PC-3 (cell line): ENCODE measurements around the gene TMED1. TPM values are rescaled to one million over a fixed set of nuclear protein-coding genes. Genes with fewer than 3 reads are reported as not detected.

ENCODE experiments used
- ATAC-seq: fragments of 200-7000 bp; cut with Tn5 transposase; 2 replicates; pipeline ENCODE4 v1.9.1; 2020; ENCODE audit warnings: mild to moderate bottlenecking, moderate library complexity
- BruUV-seq: library from RNA; stranded (reverse); fragments of 400-500 nt; replicated peaks from 2 replicates; lab custom pipeline; 2021; lab: Mats Ljungman, UMichigan
- CTCF ChIA-PET: fragments of 300-600 bp; sonication (Branson Sonifier 250); formaldehyde crosslinking; loops from one replicate; lab custom pipeline; 2022; ENCODE audit warnings: antibody characterized with exemption; lab: Charles Lee
- POLR2A ChIA-PET: fragments of 300-600 bp; sonication (Branson Sonifier 250); formaldehyde crosslinking; loops from one replicate; lab custom pipeline; 2022; ENCODE audit warnings: antibody characterized with exemption; ENCODE audit not compliant: unreplicated experiment; lab: Charles Lee
- DNase-seq: peaks from one replicate; pipeline ENCODE4 v3.0.0-alpha.2; 2015
- H2AFZ ChIP-seq: fragments of 300-600 bp; sonication (generic); 2 replicates; pipeline ENCODE4 v1.6.0; 2016; ENCODE audit warnings: antibody characterized with exemption, low read length
- H3F3A ChIP-seq: fragments of 300-600 bp; sonication (generic); one replicate; pipeline ENCODE4 v1.6.0; 2017; ENCODE audit warnings: antibody characterized with exemption, low read length, control low read depth, mild to moderate bottlenecking; ENCODE audit not compliant: unreplicated experiment
- H3K27ac ChIP-seq: fragments of 300-600 bp; sonication (generic); 2 replicates; pipeline ENCODE4 v1.5.1; 2016; ENCODE audit warnings: mild to moderate bottlenecking, low read length
- H3K27me3 ChIP-seq: fragments of 300-600 bp; sonication (generic); 2 replicates; pipeline ENCODE4 v1.6.1; 2016; ENCODE audit warnings: low read length, mixed read lengths
- H3K36me3 ChIP-seq: fragments of 300-600 bp; sonication (generic); 2 replicates; pipeline ENCODE4 v1.6.1; 2016; ENCODE audit warnings: low read depth, mixed run types, low read length, mixed read lengths
- H3K4me1 ChIP-seq: fragments of 300-600 bp; sonication (generic); 2 replicates; pipeline ENCODE4 v1.5.1; 2016; ENCODE audit warnings: low read length; ENCODE audit not compliant: insufficient read depth
- H3K4me2 ChIP-seq: fragments of 300-600 bp; sonication (generic); 2 replicates; pipeline ENCODE4 v1.6.0; 2016; ENCODE audit warnings: low read length
- H3K4me3 ChIP-seq: fragments of 300-600 bp; sonication (generic); 2 replicates; pipeline ENCODE4 v1.5.1; 2016; ENCODE audit warnings: mild to moderate bottlenecking, low read length, mixed read lengths
- H3K79me2 ChIP-seq: fragments of 300-600 bp; sonication (generic); 2 replicates; pipeline ENCODE4 v1.6.1; 2017; ENCODE audit warnings: low read length, mixed read lengths
- H3K9ac ChIP-seq: fragments of 300-600 bp; sonication (generic); 2 replicates; pipeline ENCODE4 v1.6.0; 2016; ENCODE audit warnings: mild to moderate bottlenecking, low read length
- H3K9me2 ChIP-seq: fragments of 300-600 bp; sonication (generic); replicated peaks from 2 replicates; pipeline ENCODE4 v1.6.1; 2016; ENCODE audit warnings: mixed run types, low read length, mixed read lengths
- H3K9me3 ChIP-seq: fragments of 300-600 bp; sonication (generic); 2 replicates; pipeline ENCODE4 v1.6.1; 2016; ENCODE audit warnings: low read length, mixed read lengths
- H4K20me1 ChIP-seq: fragments of 300-600 bp; sonication (generic); 2 replicates; pipeline ENCODE4 v1.6.1; 2016; ENCODE audit warnings: low read length, mixed read lengths
- EZH2 ChIP-seq: fragments of 300-600 bp; sonication (generic); IDR thresholded peaks from one replicate; pipeline ENCODE4 v1.6.1; 2017; ENCODE audit warnings: antibody characterized with exemption, mild to moderate bottlenecking, low read length; ENCODE audit not compliant: unreplicated experiment
- EZH2phosphoT487 ChIP-seq: fragments of 300-600 bp; sonication (generic); IDR thresholded peaks from 2 replicates; pipeline ENCODE4 v1.6.1; 2018; ENCODE audit warnings: mild to moderate bottlenecking, antibody characterized with exemption, low read length, borderline replicate concordance
- intact Hi-C: fragments of 100-400 bp; cut with micrococcal nuclease; formaldehyde crosslinking; loops from 2 replicates; pipeline ENCODE4 v1.9.0; 2023
- total RNA-seq: library from RNA; depleted of rRNA; stranded (reverse); fragments of >200 nt; gene quantifications from 2 replicates; pipeline ENCODE4 v1.2.3, GENCODE V29; 2014
- TF ChIP-seq, protein P1 (sequence below): fragments of 300-600 bp; sonication (generic); conservative IDR thresholded peaks from 2 replicates; pipeline ENCODE4 v1.5.1; 2017; ENCODE audit warnings: antibody characterized with exemption, low read depth, mild to moderate bottlenecking, low read length

Gene TMED1
- total RNA-seq, 1 experiment from 2014 or later, result 81.2 TPM

DNA sequence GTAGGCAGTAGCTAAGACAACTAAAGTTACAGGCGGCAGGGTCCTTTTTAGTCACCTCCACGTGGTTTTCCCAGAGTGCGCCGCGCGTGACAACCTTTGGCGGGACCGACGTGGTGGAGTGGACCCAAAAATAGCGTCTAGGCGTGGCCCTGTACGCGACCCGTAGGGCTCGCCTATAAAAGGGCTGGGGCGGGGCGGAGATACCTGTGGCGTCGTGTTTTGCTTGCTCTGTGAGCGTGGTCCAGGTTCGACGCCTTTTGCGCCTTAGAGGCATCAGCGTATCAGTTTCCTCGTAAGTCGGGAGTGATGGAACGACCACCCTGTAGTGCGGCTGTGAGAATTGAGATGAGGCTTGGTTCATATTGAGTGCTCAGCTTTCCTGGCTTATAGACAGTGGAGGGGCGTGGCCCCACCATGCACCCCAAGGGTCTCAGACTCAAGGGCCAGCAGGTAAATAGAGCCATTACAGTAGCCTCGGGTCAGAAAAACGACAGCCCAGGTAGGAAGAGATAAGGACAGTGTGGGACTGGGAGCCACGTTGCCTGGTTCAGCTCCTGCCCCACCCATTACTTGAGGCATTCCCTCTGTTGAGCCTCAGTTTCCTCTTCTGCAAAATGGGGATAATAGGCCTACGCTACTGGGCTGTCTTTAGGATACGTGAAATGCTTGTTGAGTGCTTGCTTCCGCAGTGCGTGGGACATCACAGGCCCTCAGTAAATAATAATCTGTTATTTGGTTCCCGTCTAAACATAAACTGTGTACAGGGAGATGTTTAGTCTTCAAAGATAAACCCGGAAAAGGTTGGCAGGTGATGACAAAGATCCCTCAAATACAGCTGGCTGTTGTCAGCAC is 693 bp upstream of the TMED1 start:
- BruUV-seq, result TSS peak; percentile 61
- Histone ChIP-seq H3K79me2 (no peaks in the 10 kb centered on the region), H3K9ac (peak overlapping the region; percentile 89), H4K20me1 (no peaks in the 10 kb centered on the region), H3K27me3 (no peaks in the 10 kb centered on the region), H3K36me3 (peaks cover 13% of the 10 kb centered on the region; the same call in 1 of the 2 replicates), H3K4me3 (peak overlapping the region; percentile 69), H3K9me2 (no peaks in the 10 kb centered on the region), H3K4me2 (peak overlapping the region; percentile 84), H3K4me1 (peaks cover 16% of the 10 kb centered on the region), H3F3A (peaks cover 4% of the 10 kb centered on the region), H3K9me3 (no peaks in the 10 kb centered on the region), H3K27ac (peak overlapping the region; percentile 81), H2AFZ (peak overlapping the region; percentile 92)
- CTCF ChIA-PET, result interaction anchor here (1.0 to 1.6 kb wide), 4 partner anchors 28 to 119 kb away, joined by 9 to 25 read pairs (median 17); partner anchors contain the start of genes CARM1 and DNM2
- ATAC-seq, result no peak; the same call in 1 of the 2 replicates
- intact Hi-C loops, result loop anchor here (1.0 to 2.0 kb wide), 3 partner anchors 28 to 184 kb away; partner anchors contain the start of gene CARM1
- DNase-seq, result no peak
- TF ChIP-seq EZH2phosphoT487, result no peak
- TF ChIP-seq EZH2, result no peak
- TF ChIP-seq, protein P1, sequence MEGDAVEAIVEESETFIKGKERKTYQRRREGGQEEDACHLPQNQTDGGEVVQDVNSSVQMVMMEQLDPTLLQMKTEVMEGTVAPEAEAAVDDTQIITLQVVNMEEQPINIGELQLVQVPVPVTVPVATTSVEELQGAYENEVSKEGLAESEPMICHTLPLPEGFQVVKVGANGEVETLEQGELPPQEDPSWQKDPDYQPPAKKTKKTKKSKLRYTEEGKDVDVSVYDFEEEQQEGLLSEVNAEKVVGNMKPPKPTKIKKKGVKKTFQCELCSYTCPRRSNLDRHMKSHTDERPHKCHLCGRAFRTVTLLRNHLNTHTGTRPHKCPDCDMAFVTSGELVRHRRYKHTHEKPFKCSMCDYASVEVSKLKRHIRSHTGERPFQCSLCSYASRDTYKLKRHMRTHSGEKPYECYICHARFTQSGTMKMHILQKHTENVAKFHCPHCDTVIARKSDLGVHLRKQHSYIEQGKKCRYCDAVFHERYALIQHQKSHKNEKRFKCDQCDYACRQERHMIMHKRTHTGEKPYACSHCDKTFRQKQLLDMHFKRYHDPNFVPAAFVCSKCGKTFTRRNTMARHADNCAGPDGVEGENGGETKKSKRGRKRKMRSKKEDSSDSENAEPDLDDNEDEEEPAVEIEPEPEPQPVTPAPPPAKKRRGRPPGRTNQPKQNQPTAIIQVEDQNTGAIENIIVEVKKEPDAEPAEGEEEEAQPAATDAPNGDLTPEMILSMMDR, result no peak
- POLR2A ChIA-PET, result interaction anchor here (0.5 to 1.2 kb wide), 4 partner anchors 37 to 327 kb away, joined by 3 to 4 read pairs (median 4); no protein-coding TSS in a partner anchor

DNA sequence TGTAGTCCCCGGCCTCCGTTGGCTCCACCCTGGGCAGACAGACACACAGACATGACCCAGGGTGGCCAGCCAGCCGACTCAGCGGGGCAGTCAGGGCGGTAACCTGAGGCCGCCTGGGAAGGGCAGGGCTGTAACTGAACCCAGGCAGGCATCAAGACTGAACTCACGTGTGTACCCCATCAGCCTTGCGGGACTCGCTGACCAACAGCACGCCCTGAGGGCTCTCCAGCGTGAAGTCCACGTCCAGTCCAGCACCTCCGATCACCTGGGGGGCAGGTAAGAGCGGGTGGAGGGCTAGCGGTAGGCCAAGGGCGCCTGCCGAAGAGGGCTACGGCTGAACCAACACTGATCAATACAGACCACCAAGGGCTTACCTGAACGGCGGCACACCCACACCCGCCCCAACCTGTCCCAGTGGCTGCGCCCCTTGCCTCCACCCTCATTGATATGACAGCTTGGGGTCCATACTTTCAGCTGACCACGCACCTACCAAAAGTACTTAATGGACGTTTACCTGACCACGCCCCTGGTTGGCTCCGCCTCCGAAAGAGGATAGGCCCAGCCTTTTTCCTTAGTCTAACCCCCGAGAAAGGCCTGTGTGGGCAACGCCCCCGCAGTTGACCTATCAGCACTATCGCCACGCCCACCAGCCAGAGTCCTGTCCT is 791 bp downstream of the TMED1 start:
- BruUV-seq, result TSS peak; percentile 62
- ChIA-PET POLR2A (interaction anchor here (1.1 kb wide), 1 partner anchor 116 kb away, joined by 4 read pairs; no protein-coding TSS in a partner anchor), CTCF (interaction anchor here (1.0 to 1.6 kb wide), 4 partner anchors 23 to 136 kb away, joined by 4 to 21 read pairs (median 10); partner anchors contain the start of gene DNM2)
- no peaks in the 10 kb centered on the region for H3K9me2 ChIP-seq
- H3K4me3 ChIP-seq, result peak overlapping the region; percentile 69
- H3K9ac ChIP-seq, result peak overlapping the region; percentile 46
- peak overlapping the region; percentile 5 for H3K27ac ChIP-seq
- H2AFZ ChIP-seq, result 0 out of 2 replicates have a peak overlapping the region, but pooled peaks have one; percentile 13
- DNase-seq, result peak; percentile 29
- H4K20me1 ChIP-seq, result no peaks in the 10 kb centered on the region
- no peaks in the 10 kb centered on the region for H3K27me3 ChIP-seq
- ATAC-seq, result peak; percentile 5
- peaks cover 16% of the 10 kb centered on the region for H3K4me1 ChIP-seq
- no peaks in the 10 kb centered on the region for H3K79me2 ChIP-seq
- intact Hi-C loops, result loop anchor here (1.0 kb wide), 1 partner anchor 118 kb away; no protein-coding TSS in a partner anchor
- H3K9me3 ChIP-seq, result no peaks in the 10 kb centered on the region
- peak overlapping the region; percentile 81 for H3K4me2 ChIP-seq
- H3F3A ChIP-seq, result peaks cover 4% of the 10 kb centered on the region
- peaks cover 21% of the 10 kb centered on the region; the same call in 1 of the 2 replicates for H3K36me3 ChIP-seq
- TF ChIP-seq EZH2, result no peak

DNA sequence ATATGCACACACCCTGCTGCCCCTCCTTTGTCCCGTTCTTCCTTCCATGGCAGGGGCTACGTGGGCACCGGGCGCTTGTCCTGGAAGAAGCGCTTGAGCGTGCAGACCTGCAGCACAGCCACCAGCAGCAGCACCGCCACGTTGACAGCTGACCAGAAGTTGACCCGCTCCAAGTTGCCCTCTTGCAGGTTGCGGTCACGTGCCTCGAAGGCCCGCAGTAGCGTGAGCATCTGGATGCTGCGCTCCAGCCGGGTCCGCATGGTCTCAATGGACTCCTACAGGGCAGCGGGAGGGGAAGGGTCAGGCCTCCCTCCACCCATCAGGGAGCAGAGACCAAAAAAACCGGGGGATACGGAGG is 3.1 kb downstream of the TMED1 start:
- Histone ChIP-seq H3F3A (peaks cover 4% of the 10 kb centered on the region), H3K4me1 (peaks cover 16% of the 10 kb centered on the region), H3K9me2 (no peaks in the 10 kb centered on the region), H3K9ac (no peak overlapping the region), H3K79me2 (no peaks in the 10 kb centered on the region), H3K27me3 (no peaks in the 10 kb centered on the region), H3K9me3 (no peaks in the 10 kb centered on the region), H3K4me3 (no peak overlapping the region), H3K27ac (no peak overlapping the region), H2AFZ (no peak overlapping the region), H3K36me3 (peaks cover 21% of the 10 kb centered on the region; the same call in 1 of the 2 replicates), H4K20me1 (no peaks in the 10 kb centered on the region), H3K4me2 (no peak overlapping the region)
- TF ChIP-seq EZH2 (no peak), EZH2phosphoT487 (no peak)
- TF ChIP-seq, protein P1, result no peak
- BruUV-seq, result no TSS peak
- no peak for ATAC-seq
- CTCF ChIA-PET, result no interaction called here
- intact Hi-C loops, result no loop called here
- no peak for DNase-seq
- POLR2A ChIA-PET, result no interaction called here
